Embryonic facial prominence (tissue), 1 donor: Measurements from ENCODE around the gene CFLAR.
"Not testable (repeated sequence)": the region's sequence is repeated elsewhere in the genome, so short reads cannot be mapped to it uniquely, and the experiment has no call there.

ENCODE experiments used
- DNase-seq: peaks from one replicate; pipeline ENCODE4 v3.0.0-alpha.2; 2016; ENCODE audit errors: extremely low spot score

Gene CFLAR

DNA sequence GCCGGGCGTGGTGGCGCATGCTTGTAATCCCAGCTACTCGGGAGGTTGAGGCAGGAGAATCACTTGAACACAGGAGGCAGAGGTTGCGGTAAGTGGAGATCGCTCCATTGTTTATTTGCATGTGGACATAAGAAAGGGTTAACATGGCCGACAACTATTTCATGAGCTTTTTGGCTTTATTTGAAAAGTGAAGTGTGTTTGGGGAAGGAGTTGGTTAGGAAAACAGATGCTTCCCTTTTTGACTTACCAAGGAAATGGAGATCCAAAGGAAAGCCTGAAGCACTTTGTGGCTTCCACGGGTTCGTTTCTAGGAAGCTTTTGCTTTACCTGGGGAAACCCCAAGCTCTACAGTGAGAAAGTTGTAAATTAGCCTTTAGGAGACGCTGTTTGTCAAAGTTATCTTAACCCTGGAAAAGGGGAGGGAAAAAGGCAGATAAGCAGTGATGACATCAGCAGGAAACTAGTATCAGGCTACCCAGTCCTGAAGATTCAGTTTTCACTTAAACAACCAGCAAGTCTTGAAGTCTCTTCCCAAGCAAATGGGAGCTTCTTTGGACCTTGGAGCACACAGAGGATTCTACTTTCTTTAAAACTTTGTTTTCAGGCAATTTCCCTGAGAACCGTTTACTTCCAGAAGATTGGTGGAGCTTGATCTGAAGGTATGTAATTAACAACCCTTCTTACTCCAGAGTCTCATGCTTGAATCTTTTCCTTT, 66.8 kb downstream of the CFLAR start, which contains the start of gene CASP10:
Gene CASP10, plus strand, starts transcription at position 492 of the 715 bp plus-strand sequence. CDS start 2,637 bp downstream, outside the sequence.
- DNase-seq: no peak

DNA sequence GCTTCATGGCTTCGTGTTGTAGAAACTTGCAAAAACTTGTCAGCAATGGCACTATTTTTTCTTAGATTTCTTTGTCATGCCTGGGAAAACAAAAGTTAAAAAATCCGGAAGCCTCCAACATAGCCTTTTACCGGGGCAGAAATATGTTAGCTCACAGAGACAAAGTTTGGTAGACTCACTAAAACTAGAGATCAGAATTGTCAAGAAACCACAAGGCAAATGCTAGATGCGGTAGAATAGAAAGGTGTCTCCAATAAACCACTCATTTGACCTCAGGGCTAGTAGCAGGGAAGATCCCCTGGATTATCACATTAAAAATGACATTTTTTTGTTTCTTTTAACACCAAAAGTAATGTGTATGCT, 67.4 kb downstream of the CFLAR start:
- no peak for DNase-seq

DNA sequence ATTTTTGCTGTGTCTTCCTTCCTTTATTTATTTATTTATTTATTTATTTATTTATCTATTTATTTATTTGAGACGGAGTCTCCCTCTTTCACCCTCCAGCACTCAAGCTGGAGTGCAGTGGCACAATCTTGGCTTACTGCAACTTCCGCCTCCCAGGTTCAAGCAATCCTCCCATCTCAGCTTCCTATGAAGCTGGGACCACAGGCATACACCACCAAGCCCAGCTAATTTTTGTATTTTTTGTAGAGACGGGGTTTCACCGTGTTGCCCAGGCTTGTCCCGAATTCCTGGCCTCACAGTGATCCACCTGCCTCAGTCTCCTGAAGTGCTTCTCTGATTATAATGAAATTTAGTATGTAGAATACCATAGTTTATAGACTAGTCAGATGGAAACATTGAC, 67.9 kb downstream of the CFLAR start:
- not testable (repeated sequence) for DNase-seq

GRCh38 chr2:201184248-201184647, 68.3 kb downstream of the CFLAR start:
- not testable (repeated sequence) for DNase-seq

DNA sequence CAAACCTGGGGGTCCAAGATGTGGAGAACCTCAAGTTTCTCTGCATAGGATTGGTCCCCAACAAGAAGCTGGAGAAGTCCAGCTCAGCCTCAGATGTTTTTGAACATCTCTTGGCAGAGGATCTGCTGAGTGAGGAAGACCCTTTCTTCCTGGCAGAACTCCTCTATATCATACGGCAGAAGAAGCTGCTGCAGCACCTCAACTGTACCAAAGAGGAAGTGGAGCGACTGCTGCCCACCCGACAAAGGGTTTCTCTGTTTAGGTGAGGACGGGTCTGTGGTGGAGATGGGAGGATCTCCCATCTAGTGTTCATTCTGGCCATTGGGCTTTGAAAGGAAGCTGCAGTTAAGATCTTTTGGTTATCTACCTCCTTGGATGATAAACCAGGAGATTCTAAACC, 69.9 kb downstream of the CFLAR start:
- DNase-seq: no peak

- no peak for DNase-seq
Measured at GRCh38 chr2:201186982-201187381, 71.0 kb downstream of the CFLAR start.

- DNase-seq: no peak
Measured at GRCh38 chr2:201188449-201188848, 72.5 kb downstream of the CFLAR start.

DNA sequence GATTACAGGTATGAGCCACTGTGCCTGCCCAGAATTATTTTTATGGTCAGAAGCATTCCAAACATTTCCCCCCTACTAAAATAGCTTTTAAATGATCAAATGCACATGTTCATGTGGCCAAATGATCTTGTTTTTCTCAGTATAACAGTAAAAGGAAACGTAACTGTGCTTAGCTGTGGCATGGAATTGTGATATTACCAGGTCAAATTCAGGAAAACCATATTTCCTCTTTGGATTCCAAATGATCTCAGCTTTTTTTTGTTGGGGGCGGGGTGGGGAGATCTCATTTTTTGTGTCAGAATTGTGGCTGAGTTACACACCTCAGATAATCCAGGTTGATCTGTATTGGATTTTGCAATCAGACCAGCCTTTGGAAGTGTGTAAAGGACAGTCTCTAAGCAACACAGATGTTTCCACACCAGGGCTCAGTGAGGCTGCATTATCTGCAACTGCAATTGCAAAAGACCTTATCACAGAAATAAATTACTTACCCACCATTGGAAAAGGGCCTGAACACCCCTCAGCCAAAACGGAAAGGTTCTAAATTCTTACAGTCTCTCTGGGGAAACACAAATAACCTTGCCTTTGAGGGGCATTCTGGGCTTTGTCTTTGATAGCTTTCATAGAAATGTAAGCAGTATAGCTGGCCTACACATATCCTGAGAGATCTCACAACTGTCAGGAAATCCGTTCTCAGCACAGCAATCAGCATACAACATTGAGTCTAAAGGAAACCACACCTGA, 75.3 kb downstream of the CFLAR start:
- DNase-seq: no peak

DNA sequence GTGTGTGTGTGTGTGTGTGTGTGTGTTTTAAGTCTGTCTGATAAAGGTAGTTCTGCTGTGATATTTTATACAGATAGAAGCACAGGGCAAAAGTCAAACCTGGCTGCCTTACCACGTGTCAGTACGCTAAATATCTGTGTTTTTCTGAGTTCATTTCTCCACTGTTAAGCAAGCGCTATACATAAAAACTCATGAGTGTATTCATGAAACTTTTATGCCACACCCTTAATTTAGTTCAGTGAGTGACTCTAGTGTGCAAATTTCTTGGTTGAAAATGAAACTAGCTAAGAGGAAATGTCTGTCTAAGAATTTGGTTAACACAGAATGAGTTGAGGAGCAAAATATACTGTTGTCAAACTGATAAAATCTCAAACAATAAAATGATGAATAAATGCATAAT, 78.1 kb downstream of the CFLAR start:
- no peak for DNase-seq

- DNase-seq: no peak
Measured at GRCh38 chr2:201195331-201195730, 79.4 kb downstream of the CFLAR start.

DNA sequence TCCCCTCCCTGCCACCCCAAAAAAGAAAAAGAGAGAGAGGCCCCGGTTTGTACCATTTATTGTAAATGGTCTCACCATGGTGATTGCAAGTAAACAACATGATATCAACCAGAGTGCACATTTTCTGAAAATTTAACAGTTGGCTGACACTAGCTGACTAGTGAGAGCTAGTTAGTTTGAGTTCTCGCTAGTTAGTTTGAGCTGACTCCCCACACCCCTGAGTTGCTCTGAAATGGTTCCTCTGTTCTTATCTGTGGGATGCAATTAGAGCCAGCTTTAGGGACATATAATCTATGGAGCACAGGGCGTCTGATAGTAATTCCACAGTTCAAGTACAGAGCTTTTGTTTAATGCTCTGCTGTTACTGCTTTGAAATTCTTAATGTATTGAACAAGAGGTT, 80.0 kb downstream of the CFLAR start:
- no peak for DNase-seq

DNA sequence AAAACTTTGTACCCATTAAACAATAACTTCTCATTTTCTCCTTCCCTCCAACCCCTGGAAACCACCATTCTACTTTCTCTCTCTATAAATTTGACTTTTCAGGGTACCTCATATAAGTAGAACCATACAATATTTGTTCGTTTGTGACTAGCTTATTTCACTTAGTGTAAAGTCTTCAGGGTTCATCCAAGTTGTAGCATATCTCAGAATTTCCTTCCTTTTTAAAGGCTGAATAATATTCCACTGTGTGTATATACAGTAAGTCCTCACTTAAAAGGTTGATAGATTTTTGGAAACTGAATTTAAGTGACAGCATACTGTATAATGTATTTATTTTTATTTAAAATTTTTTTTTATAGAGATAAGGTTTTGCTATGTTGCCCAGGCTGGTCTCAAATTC, 80.8 kb downstream of the CFLAR start:
- DNase-seq: no peak

- DNase-seq: no peak
Measured at GRCh38 chr2:201197781-201198180, 81.8 kb downstream of the CFLAR start.

DNA sequence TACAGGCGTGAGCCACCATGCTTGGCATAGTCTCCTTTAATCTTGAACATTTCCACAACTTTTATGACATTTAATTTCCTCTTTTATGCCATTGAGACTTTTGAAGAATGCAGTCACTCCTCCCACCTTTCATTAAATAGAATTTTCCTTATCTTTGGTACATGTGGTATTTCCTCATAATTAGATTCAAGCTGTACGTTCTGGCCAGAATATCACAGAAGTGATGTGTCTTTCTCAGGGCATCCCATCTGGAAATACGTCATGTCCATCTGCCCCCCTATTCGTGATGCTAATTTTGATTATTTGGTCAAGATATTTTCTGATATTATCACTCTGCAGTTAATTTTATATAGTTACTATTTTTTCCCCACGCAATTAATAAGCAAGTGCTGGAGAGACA, 83.9 kb downstream of the CFLAR start:
- DNase-seq: no peak

DNA sequence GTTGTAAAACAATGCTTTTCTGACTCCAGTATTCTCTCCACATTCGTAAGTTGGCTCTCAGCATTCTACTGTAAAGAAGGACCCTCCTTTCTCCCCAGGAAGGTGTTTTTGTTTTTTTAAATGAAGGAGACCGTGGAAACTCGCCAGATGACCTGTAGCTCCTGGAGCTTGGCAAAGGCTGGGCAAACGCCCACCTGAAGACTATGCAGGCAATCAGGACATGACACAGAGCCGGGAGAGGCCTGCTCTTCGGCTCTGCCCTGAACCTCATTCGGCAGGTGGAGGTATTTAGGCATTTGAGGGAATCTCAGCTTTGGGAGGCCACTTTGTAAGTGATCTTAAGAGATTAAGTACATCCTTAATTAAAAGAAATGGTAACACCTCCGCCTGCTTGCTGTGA, 84.4 kb downstream of the CFLAR start:
- no peak for DNase-seq

DNA sequence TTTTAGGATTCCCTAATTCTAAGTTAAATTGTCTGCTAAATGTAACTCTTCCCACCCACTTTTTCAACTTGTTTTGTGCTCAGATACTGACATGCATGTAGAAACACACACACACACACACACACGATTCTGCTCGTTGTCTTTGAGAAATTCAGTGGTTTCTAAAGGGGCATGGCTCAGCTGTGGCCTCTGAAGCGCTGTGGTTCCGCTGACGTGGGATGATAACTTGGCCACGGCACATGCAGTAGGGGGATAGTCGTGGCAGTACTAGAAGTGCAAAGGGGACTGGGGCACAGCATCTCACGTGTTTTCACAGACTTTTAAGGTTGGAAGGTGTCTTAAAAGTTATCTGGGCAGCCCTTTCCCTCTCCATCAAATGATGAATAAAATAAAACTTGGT, 85.4 kb downstream of the CFLAR start:
- no peak for DNase-seq

GRCh38 chr2:201203916-201204654, 88.1 kb downstream of the CFLAR start:
- no peak for DNase-seq

DNA sequence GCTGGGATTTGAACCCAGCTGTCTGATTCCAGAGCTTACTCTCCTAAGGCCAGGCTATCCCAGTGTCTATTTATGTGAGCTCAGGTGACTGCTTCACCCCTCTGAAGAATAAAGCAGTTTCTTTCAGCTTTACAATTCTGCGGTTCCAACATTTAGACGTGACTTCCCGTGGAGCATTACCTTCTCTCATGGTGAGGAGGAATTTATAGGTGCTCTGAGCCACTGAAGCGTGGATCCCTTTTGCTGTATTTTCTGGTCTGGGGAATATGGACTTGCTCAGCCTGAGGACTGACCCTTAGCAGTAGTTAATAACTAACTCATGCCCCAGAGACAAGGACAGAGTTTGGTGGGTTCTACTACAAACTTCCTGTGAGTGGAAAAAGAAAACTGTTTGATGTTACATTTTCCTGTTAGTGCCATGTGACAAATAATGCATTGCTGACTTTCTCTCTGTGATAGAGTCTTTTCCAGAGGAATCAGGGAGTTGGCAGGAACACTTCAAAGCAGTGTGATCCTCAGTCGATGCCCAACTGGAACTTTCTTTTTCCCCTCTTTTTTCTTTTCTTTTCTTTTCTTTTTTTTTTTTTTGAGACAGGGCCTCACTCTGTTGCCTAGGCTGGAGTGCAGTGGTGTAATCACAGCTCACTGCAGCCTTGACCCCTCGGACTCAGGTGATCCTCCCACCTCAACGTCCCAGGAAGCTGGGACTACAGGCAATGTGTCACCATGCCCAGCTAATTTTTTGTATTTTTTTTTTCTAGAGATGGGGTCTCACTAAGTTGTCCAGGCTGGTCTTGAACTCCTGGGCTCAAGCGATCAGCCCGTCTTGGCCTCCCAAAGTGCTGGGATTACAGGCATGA, 88.9 kb downstream of the CFLAR start:
- no peak for DNase-seq

DNA sequence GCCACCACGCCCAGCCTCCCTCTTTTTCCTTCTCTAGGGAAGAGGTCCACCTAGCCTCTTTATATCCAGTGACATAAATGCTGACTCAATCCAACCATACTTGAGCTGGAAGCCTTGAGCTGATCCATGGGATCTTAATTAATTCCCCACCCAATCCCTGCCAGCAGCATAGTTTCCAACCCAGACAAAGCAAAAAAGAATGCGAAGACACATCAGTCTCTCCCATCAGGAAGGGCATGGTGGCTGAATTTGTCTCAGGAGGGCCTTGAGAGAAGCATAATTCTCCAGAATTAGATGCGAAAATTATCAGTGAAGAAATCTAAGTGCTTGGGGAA, 89.5 kb downstream of the CFLAR start:
- no peak for DNase-seq

GRCh38 chr2:201208563-201209252, 92.7 kb downstream of the CFLAR start:
- DNase-seq: no peak

- no peak for DNase-seq
Measured at GRCh38 chr2:201215963-201216362, 100.0 kb downstream of the CFLAR start.
